ACC112 (cell line): ENCODE data around the gene RPL38.

Experiments
- H2AFZ ChIP-seq: fragments of 200-600 bp; sonication (generic); one replicate; pipeline ENCODE4 v1.6.0; 2017; ENCODE audit warnings: antibody characterized with exemption, low read length; ENCODE audit not compliant: unreplicated experiment
- H3K27ac ChIP-seq: fragments of 200-600 bp; sonication (generic); 2 replicates; pipeline ENCODE4 v1.5.1; 2014; ENCODE audit warnings: low read depth, mild to moderate bottlenecking, antibody characterized with exemption, low read length, moderate library complexity
- H3K27me3 ChIP-seq: fragments of 200-600 bp; sonication (generic); 2 replicates; pipeline ENCODE4 v1.6.1; 2014; ENCODE audit warnings: mild to moderate bottlenecking, antibody characterized with exemption, low read length, moderate library complexity, mixed read lengths; ENCODE audit not compliant: insufficient read depth
- H3K36me3 ChIP-seq: fragments of 200-600 bp; sonication (generic); 2 replicates; pipeline ENCODE4 v1.6.1; 2016; ENCODE audit warnings: mild to moderate bottlenecking, antibody characterized with exemption, low read length, moderate library complexity, mixed read lengths; ENCODE audit not compliant: insufficient read depth
- H3K4me1 ChIP-seq: fragments of 200-600 bp; sonication (generic); one replicate; pipeline ENCODE4 v1.6.1; 2016; ENCODE audit warnings: low read length, mixed read lengths; ENCODE audit not compliant: insufficient read depth, unreplicated experiment, control insufficient read depth
- H3K4me3 ChIP-seq: fragments of 200-600 bp; sonication (generic); 2 replicates; pipeline ENCODE4 v1.5.1; 2014; ENCODE audit warnings: mild to moderate bottlenecking, low read depth, low read length
- H3K79me2 ChIP-seq: fragments of 200-600 bp; sonication (generic); one replicate; pipeline ENCODE4 v1.6.0; 2016; ENCODE audit warnings: low read length; ENCODE audit not compliant: control insufficient read depth, unreplicated experiment, insufficient read depth

Gene RPL38

DNA sequence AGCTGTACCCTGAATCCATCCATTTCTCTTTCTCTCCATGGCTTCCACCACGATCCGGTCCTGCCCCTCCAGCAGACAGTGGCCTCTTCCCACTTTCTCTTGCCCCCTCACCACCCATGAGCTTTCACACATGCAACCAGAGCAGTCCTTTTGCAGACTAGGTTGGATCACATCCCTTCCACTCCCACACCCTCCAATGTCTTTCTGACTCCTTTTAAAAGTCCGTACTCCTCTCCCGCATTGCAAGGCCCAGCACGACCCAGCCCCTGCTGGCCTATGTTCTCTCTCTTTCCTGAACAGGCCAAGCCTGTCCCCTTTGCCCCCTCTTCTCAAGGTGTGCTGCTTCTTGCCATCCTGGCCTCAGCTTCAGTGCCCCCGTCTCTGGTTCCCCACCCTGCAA lies 48.1 kb downstream of the RPL38 start:
- Histone ChIP-seq H3K36me3 (no peaks in the 10 kb centered on the region), H3K4me1 (no peaks in the 10 kb centered on the region), H2AFZ (no peak overlapping the region), H3K4me3 (no peak overlapping the region), H3K27me3 (no peaks in the 10 kb centered on the region), H3K27ac (no peak overlapping the region), H3K79me2 (no peaks in the 10 kb centered on the region)

DNA sequence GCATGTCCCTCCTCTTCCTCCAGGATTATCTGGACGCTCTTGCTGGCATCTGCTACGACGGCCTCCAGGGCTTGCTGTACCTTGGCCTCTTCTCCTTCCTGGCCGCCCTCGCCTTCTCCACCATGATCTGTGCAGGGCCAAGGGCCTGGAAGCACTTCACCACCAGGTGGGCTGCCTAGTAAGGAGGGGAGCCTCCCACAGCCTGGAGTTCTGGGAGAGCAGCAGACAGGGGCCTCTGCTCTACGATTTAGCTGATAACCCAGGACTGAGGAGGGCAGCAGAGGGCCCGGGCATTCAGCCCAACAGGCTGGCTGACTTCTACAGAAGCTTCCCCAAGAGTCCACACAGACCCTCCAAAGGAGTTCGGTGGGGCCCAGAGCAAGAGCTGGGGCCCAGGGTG lies 48.7 kb downstream of the RPL38 start:
- H3K27me3 ChIP-seq: no peaks in the 10 kb centered on the region
- H3K4me3 ChIP-seq: no peak overlapping the region
- no peaks in the 10 kb centered on the region for H3K4me1 ChIP-seq
- no peaks in the 10 kb centered on the region for H3K79me2 ChIP-seq
- no peak overlapping the region for H2AFZ ChIP-seq
- H3K36me3 ChIP-seq: no peaks in the 10 kb centered on the region
- H3K27ac ChIP-seq: no peak overlapping the region

DNA sequence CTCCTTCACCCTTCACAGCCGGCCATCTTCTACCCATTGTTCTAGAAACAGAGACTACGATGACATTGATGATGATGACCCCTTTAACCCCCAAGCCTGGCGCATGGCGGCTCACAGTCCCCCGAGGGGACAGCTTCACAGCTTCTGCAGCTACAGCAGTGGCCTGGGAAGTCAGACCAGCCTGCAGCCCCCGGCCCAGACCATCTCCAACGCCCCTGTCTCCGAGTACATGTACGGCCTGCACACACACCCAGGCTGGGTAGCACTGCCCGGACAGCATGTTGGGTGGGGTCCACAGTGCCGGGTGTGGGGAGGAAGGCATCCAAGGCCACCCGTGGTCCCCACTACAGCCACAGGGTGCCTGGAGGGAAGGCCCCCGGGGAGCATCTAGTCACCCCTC lies 49.6 kb downstream of the RPL38 start:
- Histone ChIP-seq H3K27ac (no peak overlapping the region), H3K27me3 (no peaks in the 10 kb centered on the region), H3K36me3 (no peaks in the 10 kb centered on the region), H3K79me2 (no peaks in the 10 kb centered on the region), H3K4me3 (no peak overlapping the region), H2AFZ (no peak overlapping the region), H3K4me1 (no peaks in the 10 kb centered on the region)

DNA sequence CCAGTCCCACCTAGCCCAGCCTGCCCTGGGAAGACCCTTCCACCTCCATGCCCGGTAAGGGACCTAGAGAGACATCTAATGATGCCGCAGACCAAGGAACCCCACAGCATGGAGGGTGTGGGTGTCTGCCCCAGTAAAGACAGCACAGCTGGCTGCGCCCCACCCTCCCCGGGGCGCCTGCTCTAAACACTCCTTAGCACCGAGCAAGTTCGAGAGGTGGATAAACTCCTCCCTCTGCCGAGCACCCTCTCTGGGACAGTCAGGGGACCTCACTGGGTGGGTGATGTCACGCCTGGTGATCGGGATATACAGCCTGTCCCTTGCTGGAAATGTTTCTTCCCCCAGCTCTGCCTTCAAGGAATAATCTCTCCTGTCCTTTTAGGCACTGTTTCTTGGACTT lies 53.8 kb downstream of the RPL38 start:
- Histone ChIP-seq H3K4me1 (no peaks in the 10 kb centered on the region), H3K27ac (no peak overlapping the region), H3K27me3 (peaks cover 7% of the 10 kb centered on the region; the same call in 1 of the 2 replicates), H3K79me2 (no peaks in the 10 kb centered on the region), H3K36me3 (no peaks in the 10 kb centered on the region), H3K4me3 (no peak overlapping the region), H2AFZ (no peak overlapping the region)

DNA sequence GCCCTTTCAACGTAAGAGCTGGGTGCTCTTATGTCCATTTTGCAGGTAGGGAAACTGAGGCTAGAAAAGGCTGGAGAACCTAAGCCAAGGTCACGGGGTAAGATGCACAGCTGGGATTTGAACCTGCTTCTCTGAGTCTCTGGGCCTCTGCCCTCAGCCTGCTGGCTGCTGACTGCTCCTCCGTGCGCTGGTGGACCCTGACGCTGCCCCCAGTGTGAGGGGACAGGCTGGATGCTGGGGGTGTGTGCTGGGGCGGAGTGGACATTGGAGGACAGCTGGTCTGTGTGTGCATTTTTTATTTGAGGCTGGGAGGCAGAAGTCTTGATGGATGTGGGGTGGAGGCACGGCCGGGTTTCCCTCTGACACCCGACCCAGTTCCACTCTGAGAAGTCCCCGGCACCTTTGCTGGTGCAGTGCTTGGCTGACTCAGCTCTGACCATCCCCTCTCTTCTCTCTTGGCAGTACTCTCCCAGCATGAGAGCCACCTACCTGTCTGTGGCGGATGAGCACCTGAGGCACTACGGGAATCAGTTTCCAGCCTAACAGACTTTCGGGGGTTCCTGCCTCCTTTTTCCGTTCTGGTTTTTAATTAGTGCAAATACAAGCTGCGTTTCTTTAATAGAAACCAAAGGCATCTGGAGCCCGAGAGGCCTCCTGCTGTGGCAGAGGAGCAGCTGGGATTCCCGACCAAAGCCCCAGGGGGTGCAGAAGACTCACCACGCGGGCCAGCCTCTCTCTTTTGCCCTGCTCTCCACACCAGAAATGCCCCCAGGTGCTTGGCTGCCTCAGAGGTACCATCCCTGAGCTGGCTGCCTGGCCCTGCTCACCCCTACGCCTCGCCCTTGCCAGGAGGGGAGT lies 56.4 kb downstream of the RPL38 start:
- Histone ChIP-seq H3K4me3 (no peak overlapping the region), H3K4me1 (no peaks in the 10 kb centered on the region), H3K27me3 (peaks cover 7% of the 10 kb centered on the region; the same call in 1 of the 2 replicates)

More for the DNA sequence above, 56.4 kb downstream of the RPL38 start:
- Histone ChIP-seq H3K36me3 (no peaks in the 10 kb centered on the region), H3K79me2 (no peaks in the 10 kb centered on the region), H2AFZ (no peak overlapping the region), H3K27ac (no peak overlapping the region)
